MCF 10A (cell line): ENCODE data around the gene MED6. TPM values are rescaled to one million over a fixed set of nuclear protein-coding genes. Genes with fewer than 3 reads are reported as not detected.

Experiments
- BruUV-seq: library from RNA; stranded (reverse); fragments of 400-500 nt; replicated peaks from 2 replicates; lab custom pipeline; 2021; lab: Mats Ljungman, UMichigan
- CTCF ChIA-PET: fragments of 300-600 bp; sonication (Branson Sonifier 250); formaldehyde crosslinking; extraction: SDS; loops from one replicate; lab custom pipeline; 2021; ENCODE audit warnings: antibody characterized with exemption, inconsistent platforms; lab: Yijun Ruan, JAX
- POLR2A ChIA-PET: fragments of 300-600, 350-650 bp; sonication (Branson Sonifier 250); formaldehyde crosslinking; extraction: SDS; loops from one replicate; lab custom pipeline; 2020; ENCODE audit warnings: antibody characterized with exemption, inconsistent platforms; lab: Yijun Ruan, JAX
- DNase-seq: peaks from one replicate; pipeline ENCODE4 v3.0.0-alpha.2; 2018; ENCODE audit not compliant: unreplicated experiment
- H3K27ac Mint-ChIP-seq: one replicate; pipeline ENCODE4 v1.8.0; 2022; ENCODE audit warnings: mild to moderate bottlenecking, low read depth, mixed read lengths; ENCODE audit not compliant: unreplicated experiment
- H3K27me3 Mint-ChIP-seq: one replicate; pipeline ENCODE4 v1.8.0; 2022; ENCODE audit warnings: mixed read lengths; ENCODE audit not compliant: insufficient read depth, unreplicated experiment
- H3K36me3 Mint-ChIP-seq: one replicate; pipeline ENCODE4 v1.8.0; 2022; ENCODE audit warnings: mild to moderate bottlenecking, moderate library complexity, mixed read lengths; ENCODE audit not compliant: insufficient read depth, unreplicated experiment
- H3K4me1 Mint-ChIP-seq: one replicate; pipeline ENCODE4 v1.8.0; 2022; ENCODE audit warnings: mixed read lengths; ENCODE audit not compliant: insufficient read depth, unreplicated experiment
- H3K4me3 Mint-ChIP-seq: one replicate; pipeline ENCODE4 v1.8.0; 2022; ENCODE audit warnings: mild to moderate bottlenecking, moderate library complexity, mixed read lengths; ENCODE audit not compliant: unreplicated experiment
- H3K9me3 Mint-ChIP-seq: one replicate; pipeline ENCODE4 v1.8.0; 2022; ENCODE audit warnings: mixed read lengths; ENCODE audit not compliant: unreplicated experiment
- intact Hi-C: fragments of 100-400 bp; cut with micrococcal nuclease; formaldehyde crosslinking; loops from 2 replicates; pipeline ENCODE4 v1.14.1; 2022
- total RNA-seq: library from RNA; stranded (reverse); gene quantifications from 2 replicates; pipeline ENCODE4 v1.2.3, GENCODE V29; 2022
- TF ChIP-seq, protein P1 (sequence below): fragments of 200-600 bp; IDR thresholded peaks from one replicate; pipeline ENCODE4 v1.8.0; 2022; ENCODE audit warnings: antibody characterized with exemption, mild to moderate bottlenecking; ENCODE audit not compliant: unreplicated experiment

MED6 gene
- total RNA-seq, 1 experiment from 2014 or later, result 41.6 TPM

DNA sequence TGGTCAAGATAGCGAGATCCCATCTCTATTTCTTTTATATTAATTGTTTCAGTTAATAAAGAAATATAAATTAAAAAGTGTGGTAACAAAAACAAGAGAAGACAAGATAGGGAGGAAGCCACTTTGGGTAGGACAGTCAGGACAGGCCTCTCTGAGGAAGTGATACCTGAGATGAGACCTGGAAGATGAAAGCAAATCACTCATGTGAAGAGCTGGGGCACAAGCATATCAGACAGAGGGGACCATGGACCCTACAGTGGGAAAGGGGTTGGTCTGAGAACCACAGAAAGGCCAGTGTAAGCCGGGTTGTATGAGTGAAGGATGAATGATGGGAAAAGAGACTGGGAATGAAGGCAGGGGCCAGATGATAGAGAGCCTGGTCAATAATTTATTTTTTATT, 1.8 kb upstream of the MED6 start:
- ChIA-PET POLR2A (interaction anchor here (0.7 to 2.2 kb wide), 3 partner anchors 12 to 153 kb away, joined by 3 to 7 read pairs (median 4); no protein-coding TSS in a partner anchor), CTCF (interaction anchor here (0.7 to 4.7 kb wide), 4 partner anchors 111 to 216 kb away, joined by 3 to 23 read pairs (median 4); no protein-coding TSS in a partner anchor)
- H3K4me1 Mint-ChIP-seq, result peaks cover 12% of the 10 kb centered on the region
- H3K27me3 Mint-ChIP-seq, result peaks cover 27% of the 10 kb centered on the region
- H3K9me3 Mint-ChIP-seq, result no peaks in the 10 kb centered on the region
- H3K4me3 Mint-ChIP-seq, result no peak overlapping the region
- BruUV-seq, result no TSS peak
- intact Hi-C loops, result no loop called here
- TF ChIP-seq, protein P1, sequence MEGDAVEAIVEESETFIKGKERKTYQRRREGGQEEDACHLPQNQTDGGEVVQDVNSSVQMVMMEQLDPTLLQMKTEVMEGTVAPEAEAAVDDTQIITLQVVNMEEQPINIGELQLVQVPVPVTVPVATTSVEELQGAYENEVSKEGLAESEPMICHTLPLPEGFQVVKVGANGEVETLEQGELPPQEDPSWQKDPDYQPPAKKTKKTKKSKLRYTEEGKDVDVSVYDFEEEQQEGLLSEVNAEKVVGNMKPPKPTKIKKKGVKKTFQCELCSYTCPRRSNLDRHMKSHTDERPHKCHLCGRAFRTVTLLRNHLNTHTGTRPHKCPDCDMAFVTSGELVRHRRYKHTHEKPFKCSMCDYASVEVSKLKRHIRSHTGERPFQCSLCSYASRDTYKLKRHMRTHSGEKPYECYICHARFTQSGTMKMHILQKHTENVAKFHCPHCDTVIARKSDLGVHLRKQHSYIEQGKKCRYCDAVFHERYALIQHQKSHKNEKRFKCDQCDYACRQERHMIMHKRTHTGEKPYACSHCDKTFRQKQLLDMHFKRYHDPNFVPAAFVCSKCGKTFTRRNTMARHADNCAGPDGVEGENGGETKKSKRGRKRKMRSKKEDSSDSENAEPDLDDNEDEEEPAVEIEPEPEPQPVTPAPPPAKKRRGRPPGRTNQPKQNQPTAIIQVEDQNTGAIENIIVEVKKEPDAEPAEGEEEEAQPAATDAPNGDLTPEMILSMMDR, result no peak
- no peak for DNase-seq
- no peaks in the 10 kb centered on the region for H3K36me3 Mint-ChIP-seq
- H3K27ac Mint-ChIP-seq, result no peak overlapping the region

DNA sequence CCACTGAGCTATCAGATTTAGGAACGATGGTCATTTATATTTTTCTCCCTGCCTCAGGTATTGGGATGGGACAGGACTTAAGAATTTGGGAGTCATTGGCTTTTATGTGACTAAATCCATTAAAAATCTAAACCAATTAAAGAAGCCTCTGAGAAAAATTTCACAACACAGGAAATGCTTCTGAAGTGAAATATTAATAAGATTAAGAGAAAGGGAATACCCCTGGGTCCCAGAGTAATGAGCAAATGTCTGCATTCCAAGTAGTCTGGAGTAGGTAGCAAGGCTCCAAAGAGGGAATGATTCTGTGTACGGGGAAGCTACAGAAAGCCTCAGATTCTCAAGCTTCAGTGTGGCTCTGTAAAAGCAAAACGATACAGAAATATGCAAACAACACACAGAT, 707 bp upstream of the MED6 start:
- ChIA-PET POLR2A (interaction anchor here (0.6 to 2.3 kb wide), 7 partner anchors 14 to 225 kb away, joined by 3 to 12 read pairs (median 3); partner anchors contain the start of gene MAP3K9), CTCF (interaction anchor here (0.6 to 4.7 kb wide), 4 partner anchors 108 to 299 kb away, joined by 3 to 23 read pairs (median 6); no protein-coding TSS in a partner anchor)
- Mint-ChIP-seq H3K9me3 (no peaks in the 10 kb centered on the region), H3K27ac (peak overlapping the region; percentile 98), H3K27me3 (peaks cover 16% of the 10 kb centered on the region), H3K4me3 (peak overlapping the region; percentile 98), H3K36me3 (peaks cover 3% of the 10 kb centered on the region), H3K4me1 (peaks cover 13% of the 10 kb centered on the region)
- BruUV-seq, result TSS peak; percentile 79
- intact Hi-C loops, result no loop called here
- no peak for DNase-seq
- TF ChIP-seq, protein P1, result no peak

DNA sequence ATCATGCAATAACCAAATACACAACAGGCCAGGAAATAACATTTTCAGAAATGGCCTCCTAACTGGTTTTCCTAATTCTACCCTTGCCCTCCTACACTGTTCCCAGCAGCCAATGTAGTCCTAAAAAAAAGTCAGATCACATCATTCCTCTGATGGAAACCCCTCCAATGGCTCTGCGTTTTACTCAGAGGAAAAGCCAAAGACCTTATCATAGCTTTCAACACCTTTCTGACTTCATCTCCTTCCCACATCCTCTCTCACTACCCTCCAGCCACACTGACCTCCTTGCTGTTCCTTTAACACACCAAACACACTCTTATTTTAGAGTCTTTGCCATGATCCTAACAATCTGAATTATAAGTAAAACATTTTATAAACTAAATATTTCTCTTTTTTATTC, 1.1 kb downstream of the MED6 start:
- DNase-seq, result no peak
- ChIA-PET CTCF (interaction anchor here (0.7 to 1.1 kb wide), 3 partner anchors 19 to 219 kb away, joined by 3 to 5 read pairs (median 4); no protein-coding TSS in a partner anchor), POLR2A (interaction anchor here (0.8 to 2.3 kb wide), 3 partner anchors 210 to 832 kb away, joined by 3 to 12 read pairs (median 6); partner anchors contain the start of genes MAP3K9 and SRSF5)
- Mint-ChIP-seq H3K27me3 (peaks cover 11% of the 10 kb centered on the region), H3K4me3 (peak overlapping the region; percentile 98), H3K36me3 (peaks cover 20% of the 10 kb centered on the region), H3K9me3 (no peaks in the 10 kb centered on the region), H3K27ac (no peak overlapping the region), H3K4me1 (peaks cover 13% of the 10 kb centered on the region)
- no TSS peak for BruUV-seq
- TF ChIP-seq, protein P1, result no peak
- intact Hi-C loops, result no loop called here

DNA sequence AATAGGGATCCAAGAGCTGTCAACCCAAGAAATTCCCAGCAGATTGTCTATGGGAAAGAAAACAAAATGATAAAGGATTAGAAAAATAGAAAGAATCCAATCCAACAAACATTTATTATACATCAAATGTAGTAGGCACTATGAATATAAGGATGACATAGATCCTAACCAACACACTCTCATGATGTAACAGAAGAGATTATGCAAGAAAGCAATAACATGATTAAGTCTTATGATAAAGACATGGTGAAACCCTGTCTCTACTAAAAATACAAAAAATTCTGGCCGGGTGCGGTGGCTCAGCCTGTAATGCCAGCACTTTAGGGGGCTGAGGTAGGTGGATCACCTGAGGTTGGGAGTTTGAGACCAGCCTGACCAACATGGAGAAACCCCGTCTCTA, 2.7 kb downstream of the MED6 start:
- POLR2A ChIA-PET, result interaction anchor here (0.6 kb wide), 1 partner anchor 43 kb away, joined by 3 read pairs; no protein-coding TSS in a partner anchor
- BruUV-seq, result no TSS peak
- H3K4me3 Mint-ChIP-seq, result peak overlapping the region; percentile 21

More for the DNA sequence above, 2.7 kb downstream of the MED6 start:
- H3K36me3 Mint-ChIP-seq, result peaks cover 36% of the 10 kb centered on the region
- peaks cover 13% of the 10 kb centered on the region for H3K4me1 Mint-ChIP-seq
- intact Hi-C loops, result no loop called here
- no peaks in the 10 kb centered on the region for H3K27me3 Mint-ChIP-seq
- H3K27ac Mint-ChIP-seq, result no peak overlapping the region
- H3K9me3 Mint-ChIP-seq, result no peaks in the 10 kb centered on the region
- CTCF ChIA-PET, result interaction anchor here (0.6 to 1.6 kb wide), 2 partner anchors 10 to 464 kb away, joined by 3 to 4 read pairs; no protein-coding TSS in a partner anchor
- no peak for DNase-seq
- TF ChIP-seq, protein P1, result no peak
